ENCODE measurements around the gene UROC1. TPM values are rescaled to one million over a fixed set of nuclear protein-coding genes. Genes with fewer than 3 reads are reported as not detected.

The UROC1 gene
- polyA plus RNA-seq, 4 donors, result 0.07 to 0.14 (median 0.10) TPM

DNA sequence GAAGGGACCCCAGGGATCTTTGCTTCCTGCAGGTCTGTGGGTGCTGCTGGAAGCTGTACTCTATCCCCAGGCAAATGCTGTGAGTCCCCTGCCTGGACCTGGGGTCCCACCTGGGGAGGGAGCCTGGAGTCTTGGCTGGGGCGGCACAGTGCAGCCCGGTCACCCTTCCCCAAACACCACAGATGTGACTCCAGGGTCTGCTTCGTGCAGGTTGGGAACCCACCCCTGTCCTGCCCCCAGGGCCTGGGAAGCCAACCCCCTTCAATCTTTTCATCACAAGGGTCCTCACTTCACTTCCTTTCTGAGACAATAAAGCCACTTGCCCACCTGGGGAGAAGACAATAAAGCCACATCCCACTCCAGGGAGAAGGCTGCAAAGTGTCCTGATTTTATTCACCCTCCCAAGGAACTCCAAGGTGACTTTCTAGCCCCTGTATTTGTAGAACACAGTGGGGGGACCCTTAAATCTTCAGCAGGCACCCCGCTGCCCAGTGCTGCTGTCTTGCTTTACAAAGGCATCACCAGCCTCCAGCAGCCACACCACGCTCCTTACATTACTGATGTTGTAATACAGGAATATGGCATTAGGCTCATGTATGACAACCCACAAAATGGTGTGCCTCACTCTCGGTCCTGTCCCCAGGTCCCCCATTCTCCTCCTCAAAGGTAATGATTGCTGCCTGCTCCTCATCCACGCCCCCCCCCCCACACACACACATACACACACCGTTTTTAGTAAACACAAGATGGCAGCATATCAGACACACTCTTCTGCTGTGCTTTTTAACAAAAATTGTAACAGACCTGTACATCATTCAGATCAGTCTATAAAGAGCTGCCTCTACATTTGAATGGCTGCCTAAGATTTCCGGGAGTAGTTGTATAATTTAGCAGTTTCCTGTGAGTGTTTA lies 31.2 kb upstream of the UROC1 start:
- no peak for DNase-seq (ENCODE audit: low read depth in 4 of 4, low spot score in 3 of 4)

DNA sequence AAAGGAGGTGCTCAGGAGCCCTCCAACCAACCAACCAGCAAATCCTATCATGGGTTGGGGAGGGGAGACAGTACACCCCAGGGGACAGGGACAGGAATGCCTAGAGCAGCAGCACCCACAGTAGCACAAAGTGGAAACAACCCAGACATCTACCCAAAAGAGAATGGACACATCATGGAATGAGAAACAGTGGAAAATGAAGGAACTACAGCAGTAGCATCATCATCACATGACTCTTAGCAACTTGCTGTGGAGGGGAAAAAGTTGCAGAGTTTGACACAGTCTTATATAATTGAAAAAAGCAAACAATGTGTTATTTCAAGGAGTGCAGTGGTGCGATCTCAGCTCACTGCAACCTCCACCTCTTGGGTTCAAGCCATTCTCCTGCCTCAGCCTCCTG lies 30.1 kb upstream of the UROC1 start:
- no peak for DNase-seq (ENCODE audit: low read depth in 4 of 4, low spot score in 3 of 4)

DNA sequence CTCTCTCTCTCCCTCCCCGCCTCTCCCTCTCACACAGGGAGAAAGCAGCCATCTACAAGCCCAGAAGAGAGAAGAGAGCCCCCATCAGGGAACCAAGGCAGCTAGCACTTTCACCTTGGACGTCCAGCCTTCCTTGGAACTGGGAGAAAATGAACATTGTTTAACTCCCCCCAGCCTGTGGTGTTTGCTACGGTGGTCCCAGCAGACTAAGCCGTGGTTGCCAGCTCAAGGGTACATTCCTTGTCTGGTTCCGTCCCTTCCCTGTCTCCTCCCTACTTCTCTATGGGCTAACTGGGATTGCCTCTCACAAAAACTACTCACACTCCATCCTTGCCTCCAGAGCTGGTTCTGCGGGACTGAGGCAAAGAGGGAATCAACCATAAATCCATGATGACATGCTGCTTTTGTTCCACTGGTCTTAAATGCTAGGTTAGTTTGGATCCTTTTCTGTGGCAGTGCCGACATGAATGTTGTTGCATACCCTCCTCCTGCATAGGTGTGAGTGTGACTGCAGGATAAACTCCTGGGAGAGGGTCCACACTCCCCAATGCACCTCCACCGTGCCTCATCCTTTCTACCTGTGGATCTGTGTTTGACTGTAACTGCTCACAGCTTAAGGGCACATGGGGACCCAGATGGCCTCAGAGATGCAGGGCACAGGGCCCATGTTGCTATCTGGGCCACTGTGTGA lies 29.1 kb upstream of the UROC1 start:
- DNase-seq (ENCODE audit: low read depth in 4 of 4, low spot score in 3 of 4), result no peak

DNA sequence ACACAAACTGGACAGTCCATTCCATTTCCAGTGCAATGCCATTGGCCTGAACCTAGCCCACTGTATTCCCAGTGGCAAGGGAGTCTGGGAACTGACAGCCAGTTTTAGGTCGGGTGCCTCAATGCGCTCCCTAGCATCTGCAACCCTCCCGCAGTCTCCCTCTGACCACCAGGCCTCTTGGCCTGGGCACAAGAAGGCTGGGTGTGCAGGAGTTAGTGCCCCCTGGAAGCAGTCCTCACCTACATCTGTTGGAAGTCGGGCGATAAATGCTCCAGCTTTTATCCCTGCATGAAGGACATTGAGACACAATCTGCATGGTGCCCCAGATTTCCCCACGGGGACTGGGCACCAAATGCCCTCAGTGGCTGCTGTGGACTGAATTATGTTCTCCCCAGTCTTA lies 28.4 kb upstream of the UROC1 start:
- DNase-seq (ENCODE audit: low read depth in 4 of 4, low spot score in 3 of 4), result no peak

DNA sequence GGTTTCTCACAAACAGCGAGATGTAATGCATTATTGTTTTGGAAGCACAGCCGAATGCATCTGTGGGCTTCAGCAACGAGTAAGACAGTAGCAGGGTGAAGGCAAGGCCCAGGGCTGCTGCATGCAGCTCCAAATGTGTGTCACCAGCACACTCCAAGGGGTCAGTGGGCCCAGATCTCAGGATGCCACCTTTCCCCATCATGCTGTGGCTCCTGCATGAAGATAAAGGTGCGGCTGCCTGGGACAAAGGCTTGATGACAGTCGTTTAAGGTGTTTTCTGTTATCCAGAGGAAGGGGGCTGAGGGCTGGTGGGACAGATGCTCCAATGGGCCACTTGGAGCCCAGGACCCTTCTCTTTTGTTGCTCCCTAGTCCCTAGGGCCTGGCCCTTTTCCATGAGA lies 28.0 kb upstream of the UROC1 start:
- DNase-seq (ENCODE audit: low read depth in 4 of 4, low spot score in 3 of 4), result no peak

GRCh38 chr3:126544596-126545281 lies 27.2 kb upstream of the UROC1 start:
- DNase-seq (ENCODE audit: low read depth in 4 of 4, low spot score in 3 of 4), result no peak

GRCh38 chr3:126543457-126544061 lies 26.0 kb upstream of the UROC1 start:
- DNase-seq (ENCODE audit: low read depth in 4 of 4, low spot score in 3 of 4), result no peak

DNA sequence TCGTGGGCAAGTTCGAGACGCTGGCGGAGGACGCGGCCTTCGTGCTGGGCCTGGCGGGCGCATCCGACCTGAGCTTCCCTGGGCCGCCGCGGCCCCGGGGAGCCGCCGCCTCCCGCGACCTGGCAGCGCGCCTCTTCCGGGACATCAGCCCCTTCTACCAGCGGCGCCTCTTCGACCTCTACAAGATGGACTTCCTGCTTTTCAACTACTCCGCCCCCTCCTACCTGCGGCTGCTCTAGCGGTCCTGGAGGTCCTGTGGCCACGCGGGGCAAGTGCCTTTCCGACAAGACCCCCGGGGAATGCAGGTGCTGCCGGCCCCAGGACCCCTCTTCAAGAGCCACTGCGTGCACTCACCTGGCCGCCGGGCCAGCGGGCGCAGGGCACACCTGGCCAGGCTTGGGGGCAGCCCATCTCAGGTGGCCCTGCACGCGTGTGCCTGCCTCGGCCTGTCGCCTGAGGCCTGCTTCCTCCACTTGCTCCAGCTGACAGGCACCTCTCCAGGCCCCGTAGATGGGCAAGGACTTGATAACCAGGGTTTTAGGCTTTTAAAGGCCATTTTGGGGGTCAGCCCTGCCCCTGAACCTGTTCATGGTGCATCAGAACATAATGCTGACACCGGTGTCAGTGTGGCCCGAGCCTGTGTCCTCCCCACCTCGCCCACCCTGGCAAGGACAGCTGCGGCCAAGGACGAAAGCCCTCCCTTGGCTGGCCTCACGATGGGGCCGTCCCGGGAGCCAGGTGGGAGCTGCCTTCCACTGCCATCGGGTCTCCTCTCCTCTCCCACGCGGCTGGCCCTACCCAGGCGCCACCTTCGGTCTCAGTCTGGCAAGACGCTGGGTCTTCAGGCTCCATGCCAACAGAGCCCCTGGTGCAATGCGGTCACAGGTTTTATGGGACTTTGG lies 25.0 kb upstream of the UROC1 start:
- no peak for DNase-seq (ENCODE audit: low read depth in 4 of 4, low spot score in 3 of 4)

- DNase-seq (ENCODE audit: low read depth in 4 of 4, low spot score in 3 of 4), result no peak
Observed at GRCh38 chr3:126541628-126542339, 24.2 kb upstream of the UROC1 start.

- no peak for DNase-seq (ENCODE audit: low read depth in 4 of 4, low spot score in 3 of 4)
Observed at GRCh38 chr3:126540951-126541627, 23.5 kb upstream of the UROC1 start.

- DNase-seq (ENCODE audit: low read depth in 4 of 4, low spot score in 3 of 4), result no peak
Observed at GRCh38 chr3:126540342-126540849, 22.8 kb upstream of the UROC1 start.

DNA sequence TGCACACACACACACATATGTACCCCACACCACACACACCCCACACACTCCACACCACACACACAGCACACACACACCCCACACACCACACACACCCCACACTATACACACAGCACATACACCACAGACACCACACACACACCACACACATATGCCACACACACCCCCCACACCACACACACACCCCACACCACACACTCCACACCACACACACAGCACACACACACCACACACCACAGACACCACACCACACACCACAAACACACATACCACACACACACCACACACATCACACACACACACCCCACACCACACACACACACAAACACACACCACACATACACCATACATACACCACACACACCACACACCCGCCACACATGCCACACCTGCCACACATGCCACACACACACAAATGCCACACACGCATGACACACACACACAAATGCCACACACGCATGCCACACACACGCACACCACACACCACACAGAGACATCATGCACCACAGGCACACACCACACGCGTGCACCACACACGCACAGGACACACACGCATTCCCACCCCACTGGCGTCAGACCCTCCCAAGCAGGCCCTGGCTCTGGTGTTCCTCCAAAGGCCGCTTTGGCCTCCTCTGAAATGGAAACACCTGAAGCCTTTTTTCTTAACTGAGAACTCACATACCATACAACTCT lies 22.1 kb upstream of the UROC1 start:
- DNase-seq (ENCODE audit: low read depth in 4 of 4, low spot score in 3 of 4), result no peak

DNA sequence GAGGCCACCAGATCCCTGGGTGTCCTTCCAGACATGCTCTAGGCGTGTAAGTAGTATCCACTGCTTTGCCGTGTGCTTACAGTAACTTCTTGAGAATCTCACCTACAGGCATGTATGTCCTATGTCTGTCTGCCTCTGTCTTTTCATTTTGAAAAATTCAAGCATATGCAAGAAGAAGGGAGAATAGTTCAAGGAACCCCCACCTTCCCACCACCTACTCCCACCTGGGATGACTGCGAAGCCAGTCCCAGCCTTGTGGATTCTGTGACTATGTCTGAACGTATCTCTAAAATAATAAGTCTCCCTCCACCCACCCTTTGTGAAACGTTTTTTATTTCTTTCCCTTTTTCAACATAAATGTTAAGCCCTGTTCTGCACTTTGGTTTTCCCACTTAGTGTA lies 21.4 kb upstream of the UROC1 start:
- DNase-seq (ENCODE audit: low read depth in 4 of 4, low spot score in 3 of 4), result no peak

DNA sequence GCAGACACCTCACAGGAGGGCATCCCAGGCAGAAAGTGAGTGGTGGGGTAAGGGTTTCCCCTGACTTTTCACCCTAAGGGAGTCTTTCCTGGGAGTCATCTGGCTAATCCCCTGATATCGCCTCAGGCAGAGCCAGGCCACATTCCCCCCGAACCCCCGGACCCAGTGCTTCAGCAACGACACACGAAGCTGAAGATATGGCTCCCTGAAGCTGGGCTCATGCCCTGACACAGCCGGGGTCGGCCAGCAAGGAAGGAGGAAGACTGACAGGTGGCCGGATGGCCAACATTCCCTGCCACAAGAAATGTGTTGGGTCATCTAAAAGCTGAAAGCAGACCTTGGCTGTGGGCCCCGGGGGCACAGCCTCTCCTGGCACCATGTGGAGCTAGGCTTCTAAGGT lies 20.7 kb upstream of the UROC1 start:
- no peak for DNase-seq (ENCODE audit: low read depth in 4 of 4, low spot score in 3 of 4)

DNA sequence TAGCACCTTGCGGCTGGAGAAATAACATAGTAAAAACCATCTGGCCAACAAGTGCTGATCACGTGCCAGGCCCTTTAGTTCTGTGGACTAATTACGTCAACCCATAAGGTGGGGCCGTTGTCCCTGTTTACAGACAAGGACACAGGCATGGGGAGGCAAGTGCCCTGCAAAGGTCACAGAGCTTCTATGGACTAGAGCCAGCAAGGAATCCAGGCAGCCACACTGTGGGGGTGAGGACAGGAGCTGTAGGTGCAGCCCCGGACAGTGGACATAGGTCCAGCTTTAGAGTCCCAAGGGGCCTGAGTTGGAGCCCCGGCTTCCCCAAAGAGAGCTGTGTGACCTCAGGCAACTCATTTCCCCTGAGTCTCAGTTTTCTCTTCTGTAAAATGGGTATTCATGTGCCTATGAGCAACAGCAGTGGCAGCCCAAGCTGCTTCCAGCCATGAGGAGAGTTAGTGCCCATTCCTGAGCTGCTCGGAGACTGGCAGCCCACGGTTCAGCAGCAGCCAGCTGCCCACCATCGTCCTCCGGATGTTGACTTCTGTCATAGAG lies 20.2 kb upstream of the UROC1 start:
- no peak for DNase-seq (ENCODE audit: low read depth in 4 of 4, low spot score in 3 of 4)

- DNase-seq (ENCODE audit: low read depth in 4 of 4, low spot score in 3 of 4), result no peak
Observed at GRCh38 chr3:126537116-126537729, 19.6 kb upstream of the UROC1 start.

DNA sequence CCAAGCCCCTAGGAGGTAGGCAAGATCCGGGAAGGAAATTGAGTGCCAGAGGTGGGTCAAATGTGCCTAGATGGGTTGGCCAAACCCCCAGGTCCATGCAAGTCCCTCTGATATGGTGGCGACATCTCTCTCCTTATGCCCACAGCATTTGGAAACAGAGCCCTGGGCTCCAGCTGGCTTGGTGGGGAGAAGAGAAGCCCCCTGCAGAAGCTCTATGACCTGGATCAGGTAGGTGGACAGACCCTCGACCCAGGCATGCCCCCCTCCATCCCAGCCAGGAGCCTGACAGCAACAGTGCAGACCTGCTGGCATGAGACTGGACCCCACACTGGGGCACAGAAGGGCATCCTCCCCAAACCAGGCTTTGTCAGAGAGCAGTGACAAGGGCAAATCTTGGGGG lies 18.6 kb upstream of the UROC1 start:
- DNase-seq (ENCODE audit: low read depth in 4 of 4, low spot score in 3 of 4), result no peak
